ENCODE data around the gene SEH1L.
"Not testable (repeated sequence)": the region's sequence is repeated elsewhere in the genome, so short reads cannot be mapped to it uniquely, and the experiment has no call there.

Gene SEH1L, protein sequence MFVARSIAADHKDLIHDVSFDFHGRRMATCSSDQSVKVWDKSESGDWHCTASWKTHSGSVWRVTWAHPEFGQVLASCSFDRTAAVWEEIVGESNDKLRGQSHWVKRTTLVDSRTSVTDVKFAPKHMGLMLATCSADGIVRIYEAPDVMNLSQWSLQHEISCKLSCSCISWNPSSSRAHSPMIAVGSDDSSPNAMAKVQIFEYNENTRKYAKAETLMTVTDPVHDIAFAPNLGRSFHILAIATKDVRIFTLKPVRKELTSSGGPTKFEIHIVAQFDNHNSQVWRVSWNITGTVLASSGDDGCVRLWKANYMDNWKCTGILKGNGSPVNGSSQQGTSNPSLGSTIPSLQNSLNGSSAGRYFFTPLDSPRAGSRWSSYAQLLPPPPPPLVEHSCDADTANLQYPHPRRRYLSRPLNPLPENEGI

GRCh38 chr18:12947285-12948049 lies at the start of gene SEH1L:
Gene SEH1L (plus strand): TSS chr18:12948011. CDS start chr18:12948122, 111 bp downstream.
- DNase-seq, result peak; percentile 87 to 90

GRCh38 chr18:12901208-12901607 lies 46.6 kb upstream of the SEH1L start:
- DNase-seq, result not testable (repeated sequence)

DNA sequence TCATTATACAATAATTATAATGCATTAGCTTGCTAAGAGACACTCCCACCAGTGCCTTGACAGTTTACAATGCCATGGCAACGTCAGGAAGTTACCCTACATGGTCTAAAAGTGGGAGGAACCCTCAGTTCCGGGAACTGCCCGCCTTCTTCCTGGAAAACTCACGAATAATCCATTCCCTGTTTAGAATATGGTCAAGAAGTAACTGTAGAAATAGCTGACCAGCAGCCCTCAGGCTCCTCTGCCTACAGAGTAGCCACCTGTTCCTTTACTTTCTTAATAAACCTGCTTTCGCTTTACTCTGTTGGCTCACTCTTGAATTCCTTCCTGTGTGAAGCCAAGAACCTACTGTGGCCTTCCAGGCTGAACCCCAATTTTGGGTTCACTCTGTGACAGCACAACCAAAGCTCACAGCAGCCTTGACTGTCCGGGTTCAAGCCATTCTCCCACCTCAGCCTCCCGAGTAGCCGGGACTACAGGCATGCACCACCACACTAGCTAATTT lies 43.7 kb upstream of the SEH1L start:
- peak in 1 of 2 experiments; percentile 13 for DNase-seq

DNA sequence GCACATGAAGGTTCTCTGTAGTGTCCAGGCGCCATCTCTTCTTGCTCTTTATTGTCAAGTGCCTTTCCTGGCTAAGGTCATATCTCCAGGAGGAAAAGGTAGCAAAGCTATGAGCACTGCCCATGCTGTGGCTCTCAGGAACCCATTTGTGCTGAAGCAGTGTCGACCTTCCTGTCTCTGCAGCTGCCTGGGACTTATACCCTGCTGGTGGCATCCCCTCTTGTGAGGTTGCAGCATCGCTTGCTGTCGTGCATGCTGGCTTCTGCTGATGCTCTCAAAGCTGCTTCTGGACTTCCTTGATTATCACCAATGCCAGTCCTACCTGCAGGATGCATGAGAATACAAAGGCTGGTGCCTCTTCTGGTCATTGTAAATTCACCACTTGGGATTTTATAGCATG lies 41.7 kb upstream of the SEH1L start:
- no peak for DNase-seq

DNA sequence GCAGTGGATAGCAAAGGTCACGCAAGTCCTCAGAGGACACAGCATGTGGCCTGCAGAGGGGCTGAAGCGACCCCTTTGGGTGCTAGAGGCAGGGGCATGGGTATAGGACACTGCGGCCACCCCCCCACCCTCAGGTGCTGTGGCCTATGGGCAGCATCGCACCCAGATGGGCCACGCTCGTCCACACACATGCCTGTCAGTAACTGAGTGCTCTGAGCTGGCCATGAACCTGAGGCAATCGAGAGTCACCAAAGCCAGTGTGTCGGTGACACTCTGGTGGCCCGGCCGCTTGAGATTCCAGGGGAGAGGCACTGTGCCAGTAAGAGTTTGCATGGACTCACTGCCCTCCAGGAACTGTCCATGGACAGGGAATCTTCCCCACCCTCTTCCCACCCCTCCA lies 41.0 kb upstream of the SEH1L start:
- DNase-seq, result no peak

GRCh38 chr18:12907258-12907925 lies 40.4 kb upstream of the SEH1L start:
- no peak for DNase-seq

DNA sequence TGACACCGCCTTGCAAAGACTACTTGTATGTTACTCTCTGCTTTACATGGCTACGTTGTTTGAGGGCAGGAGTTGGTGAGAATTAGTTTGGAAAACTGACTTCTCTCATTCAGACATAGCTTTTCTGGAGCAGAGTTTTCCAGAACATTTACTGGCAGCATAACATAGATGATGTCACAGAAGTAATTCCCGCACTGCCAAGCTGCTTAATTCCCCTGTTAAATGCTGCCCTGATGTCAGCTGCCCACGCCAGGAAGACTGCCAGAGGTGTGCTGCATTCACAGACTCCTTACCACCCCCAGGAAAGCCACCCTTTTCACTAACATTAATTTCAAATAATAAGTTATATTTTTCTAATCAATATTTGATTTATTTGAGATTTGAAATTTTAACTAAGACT lies 39.1 kb upstream of the SEH1L start:
- no peak for DNase-seq

GRCh38 chr18:12911025-12911928 lies 36.5 kb upstream of the SEH1L start:
- DNase-seq, result no peak

DNA sequence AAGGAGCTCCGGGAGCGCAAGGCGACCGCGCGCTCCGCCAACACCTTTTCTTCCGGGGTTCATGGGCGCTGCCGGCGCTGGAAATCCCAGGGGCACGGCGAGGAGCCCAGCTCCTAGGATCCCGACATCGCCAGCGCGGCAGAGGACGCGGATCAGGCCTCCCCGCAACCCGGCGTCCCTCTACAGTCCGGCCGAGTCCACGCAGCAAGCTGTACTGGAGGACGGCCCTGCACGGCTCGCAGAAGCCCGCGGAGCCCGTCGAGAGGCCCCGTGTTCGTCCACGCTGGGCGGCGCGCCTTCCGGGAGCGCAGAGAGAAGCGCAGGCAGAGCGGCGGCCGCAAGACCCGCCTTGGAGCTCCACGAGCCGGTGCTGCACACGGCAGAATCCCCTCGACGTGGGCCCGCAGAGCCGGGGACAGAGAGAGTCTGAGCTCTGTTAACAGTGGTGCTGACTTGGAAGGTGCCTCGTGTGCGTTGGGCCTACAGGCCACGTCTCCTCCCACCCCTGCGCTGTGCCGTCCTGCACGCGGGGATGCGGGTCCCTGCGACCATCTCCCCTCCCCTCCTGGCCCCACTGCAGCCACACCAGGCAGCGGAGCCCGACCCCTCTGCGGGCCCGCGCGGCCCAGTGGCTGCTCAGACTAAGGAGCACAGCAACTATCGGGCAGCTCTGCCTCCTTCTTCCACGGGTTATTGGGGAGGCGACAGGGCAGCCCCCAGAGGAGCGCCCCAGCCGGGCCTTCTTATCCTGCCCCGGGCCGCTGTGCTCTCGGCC lies 35.7 kb upstream of the SEH1L start:
- DNase-seq, result no peak

GRCh38 chr18:12921178-12921577 lies 26.6 kb upstream of the SEH1L start:
- no peak for DNase-seq

DNA sequence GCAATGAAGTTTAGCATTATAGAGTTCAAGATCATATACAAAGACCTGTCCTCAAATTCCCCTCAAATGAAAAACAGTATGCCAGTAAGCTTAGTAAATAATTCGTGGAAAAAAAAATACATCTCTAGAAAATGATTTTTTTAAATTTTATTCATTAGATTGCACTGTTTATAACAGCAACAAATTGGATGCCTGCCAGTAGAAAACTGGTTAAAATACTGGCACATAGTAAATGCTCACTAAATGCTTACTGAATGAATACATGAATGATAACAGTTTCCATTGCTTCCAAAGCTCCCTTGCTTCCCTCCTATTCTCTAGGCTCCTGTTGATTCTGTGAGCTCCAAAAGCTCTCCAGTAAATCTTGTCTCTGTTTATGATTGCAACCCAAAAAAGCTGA lies 25.5 kb upstream of the SEH1L start:
- no peak for DNase-seq

DNA sequence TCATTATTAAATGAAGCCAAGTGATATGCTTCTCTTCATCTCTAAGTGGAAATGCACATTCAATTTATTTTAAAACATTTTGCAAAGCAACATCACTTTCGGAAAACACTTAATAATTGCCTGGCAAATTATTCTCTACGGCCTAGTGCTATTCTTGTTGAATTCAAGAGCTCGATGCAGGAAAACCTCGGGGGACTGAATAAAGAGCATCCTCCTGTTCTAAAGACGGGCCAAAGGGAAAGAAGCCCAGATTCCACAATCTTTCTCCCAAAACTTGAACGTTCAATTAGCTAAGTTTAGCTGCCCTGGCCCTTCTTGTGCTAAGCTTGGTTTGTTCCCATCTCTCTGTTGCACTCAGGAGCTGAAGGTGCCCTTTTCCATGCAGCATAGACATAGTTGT lies 23.2 kb upstream of the SEH1L start:
- DNase-seq, result no peak

DNA sequence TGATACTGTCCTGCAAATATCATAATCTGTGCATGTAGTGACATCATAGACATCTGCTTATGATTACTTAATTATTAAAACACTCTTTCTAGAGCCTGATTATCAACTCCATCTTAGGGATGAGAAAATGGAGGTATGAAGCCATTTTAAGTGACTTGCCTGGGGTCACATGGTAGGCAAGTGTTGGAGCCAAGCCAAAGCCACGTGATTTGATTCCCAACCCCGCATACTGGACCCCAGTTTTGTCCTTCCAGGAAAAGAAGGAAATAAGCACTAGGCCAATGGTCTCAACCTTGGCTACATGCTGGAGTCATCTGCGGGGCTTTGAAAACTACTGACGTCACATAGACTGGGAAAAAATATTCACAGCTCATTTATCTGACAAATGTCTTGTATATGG lies 19.6 kb upstream of the SEH1L start:
- no peak for DNase-seq

GRCh38 chr18:12928641-12929040 lies 19.2 kb upstream of the SEH1L start:
- no peak for DNase-seq

DNA sequence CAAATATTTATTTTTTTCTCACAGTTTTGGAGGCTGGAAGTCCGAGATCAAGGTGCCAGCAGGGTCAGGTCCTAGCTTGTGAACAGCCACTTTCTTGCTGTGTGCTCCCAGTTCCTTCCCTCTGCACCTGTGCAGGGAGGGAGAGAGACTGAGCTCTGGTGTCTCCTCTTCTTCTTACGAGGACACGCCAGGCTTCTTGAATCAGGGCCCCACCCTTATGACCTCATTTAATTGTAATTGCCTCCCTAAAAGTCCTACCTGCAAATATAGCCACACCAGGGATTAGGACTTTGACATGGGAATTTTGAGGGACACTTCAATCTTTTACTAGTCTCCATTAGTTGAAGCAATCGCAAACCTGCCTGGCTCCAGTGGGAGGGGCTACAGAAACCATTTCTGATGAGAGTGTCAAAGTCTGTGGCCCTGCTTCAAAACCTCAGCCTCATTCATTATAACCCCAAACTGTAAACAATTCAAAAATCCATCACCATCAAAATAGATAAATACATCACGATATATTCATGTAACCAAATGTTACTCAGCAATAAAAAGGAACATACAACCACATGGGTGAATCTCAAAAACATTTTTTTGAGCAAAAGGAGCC lies 18.2 kb upstream of the SEH1L start:
- no peak for DNase-seq

DNA sequence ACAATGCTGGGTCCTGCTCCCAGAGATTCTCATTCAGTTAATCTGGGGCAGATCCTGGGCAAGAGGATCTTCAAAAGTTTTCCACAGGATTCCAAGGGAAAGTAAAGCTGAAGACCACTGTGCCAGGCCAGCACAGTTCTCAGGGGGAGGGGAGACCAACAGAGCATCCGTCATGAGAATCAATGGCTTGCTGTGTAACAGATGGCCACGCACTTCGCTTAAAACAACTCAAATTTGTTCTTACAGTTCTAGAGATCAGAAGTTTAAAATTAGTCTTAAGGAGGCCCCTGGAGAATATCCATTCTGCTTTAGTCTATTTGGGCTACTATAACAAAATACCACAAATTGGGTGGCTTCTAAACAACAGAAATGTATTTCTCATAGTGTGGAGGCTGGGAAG lies 17.4 kb upstream of the SEH1L start:
- no peak for DNase-seq

- no peak for DNase-seq
These were observed 16.9 kb upstream of the SEH1L start for GRCh38 chr18:12930908-12931307.

DNA sequence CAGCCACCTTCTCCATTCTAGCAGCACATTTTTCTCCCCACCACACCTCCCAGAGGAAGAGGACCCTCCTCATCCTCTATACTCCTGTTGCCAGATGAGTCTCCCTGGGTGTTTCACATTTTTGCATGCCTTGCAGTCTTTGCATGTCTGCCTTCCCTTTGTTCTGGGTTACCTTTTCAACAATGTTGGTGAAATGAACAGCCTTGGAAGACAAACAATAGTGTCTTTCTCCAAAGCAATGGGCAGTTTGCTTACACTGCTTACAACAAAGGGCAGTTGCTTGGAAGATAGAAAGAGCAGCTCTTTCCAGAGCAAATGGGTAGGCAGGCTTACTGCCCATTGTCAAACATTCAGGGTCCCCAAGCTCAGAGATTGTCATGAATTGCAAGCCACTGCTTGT lies 14.5 kb upstream of the SEH1L start:
- DNase-seq, result no peak

DNA sequence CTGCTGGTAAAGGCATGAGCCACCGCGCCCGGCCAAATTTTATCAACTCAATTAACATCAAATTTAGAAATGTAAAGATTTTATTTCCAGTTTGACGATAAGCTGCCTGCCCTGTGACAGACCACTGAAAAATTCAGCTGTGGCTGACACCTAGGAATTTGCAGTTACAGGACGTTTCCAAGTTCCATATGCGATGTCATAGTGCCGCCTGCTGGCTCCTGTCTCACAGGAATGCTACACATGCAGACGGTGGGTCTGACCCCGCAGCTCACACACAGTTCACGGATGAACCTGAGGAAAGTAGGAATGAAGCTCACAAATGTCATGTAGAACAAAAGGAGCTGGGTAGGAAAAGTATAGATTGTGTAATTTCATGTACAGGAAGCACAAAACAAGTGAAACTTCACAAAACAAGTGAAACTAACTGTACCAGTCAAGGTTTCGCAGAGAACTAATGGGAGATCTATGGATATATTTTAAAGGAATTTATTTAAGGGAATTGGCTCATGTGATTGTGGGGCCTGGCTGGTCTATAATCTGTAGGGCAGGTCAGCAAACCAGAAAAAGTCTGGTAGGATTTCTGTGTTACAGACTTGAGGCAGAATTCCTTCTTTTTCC lies 13.2 kb upstream of the SEH1L start:
- peak; percentile 49 to 61 for DNase-seq

GRCh38 chr18:12939162-12939561 lies 8.6 kb upstream of the SEH1L start:
- no peak for DNase-seq

GRCh38 chr18:12943215-12943614 lies 4.6 kb upstream of the SEH1L start:
- no peak for DNase-seq
